ENCODE results near the gene CCDC27.
A peak's percentile ranks its signal among the peaks of the same experiment; 100 is the strongest.

CCDC27 gene

DNA sequence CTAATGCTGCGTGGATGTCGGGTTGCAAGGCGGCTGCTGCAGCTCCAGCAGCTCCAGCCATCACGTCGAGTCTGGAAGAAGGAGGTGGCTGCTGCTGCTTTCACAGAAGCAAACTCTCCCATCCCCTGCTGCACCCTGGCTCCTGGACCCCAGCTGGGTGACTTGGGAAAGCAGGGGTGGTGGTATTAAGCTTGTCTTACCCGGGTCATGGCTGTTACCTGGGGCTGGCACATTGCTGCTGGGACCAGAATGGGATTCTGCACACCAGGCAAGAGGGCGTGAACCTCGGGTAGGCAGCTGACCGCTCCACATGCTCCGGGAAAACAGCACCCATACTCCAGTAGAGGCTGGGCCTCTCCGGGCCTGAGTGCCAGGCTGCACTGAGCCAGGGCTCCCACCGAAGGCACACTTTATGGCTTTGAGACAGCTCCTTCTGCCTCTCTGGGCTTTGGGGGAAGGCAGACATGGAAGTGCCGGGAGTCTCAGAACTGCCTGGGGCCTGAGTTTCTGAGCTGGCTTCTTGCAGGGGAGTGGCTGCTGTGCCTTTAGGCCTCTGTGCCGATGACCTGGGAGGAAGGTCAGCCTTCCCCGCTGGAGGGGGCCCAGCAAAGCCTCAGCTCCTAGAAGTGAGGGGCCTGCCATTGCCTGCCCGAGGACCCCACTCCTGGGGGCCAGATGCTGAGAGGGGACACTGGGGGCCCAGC is 21.5 kb downstream of the CCDC27 start:
- DNase-seq (ENCODE audit: insufficient read length, low spot score), result no peak
- no peak for FAIRE-seq
- TF ChIP-seq POU2F2 (IDR thresholded peaks at IDR 0.05; ENCODE audit: low read depth, low read length) (no peak), SPI1 (IDR thresholded peaks at IDR 0.05; ENCODE audit: low read depth, low read length) (no peak), POLR2AphosphoS5 (IDR thresholded peaks at IDR 0.05; ENCODE audit: low read depth, low read length) (no peak), TAF1 (IDR thresholded peaks at IDR 0.05; ENCODE audit: low read depth, low read length) (no peak), POLR2A (IDR thresholded peaks at IDR 0.05; ENCODE audit: low read depth, low read length) (no peak), PAX5 (IDR thresholded peaks at IDR 0.05; ENCODE audit: insufficient read depth, low read length, severe bottlenecking) (no peak)

GRCh38 chr1:3774276-3774945 is 22.2 kb downstream of the CCDC27 start:
- FAIRE-seq (no peak), DNase-seq (ENCODE audit: insufficient read length, low spot score) (no peak)
- no peak for TF ChIP-seq POLR2AphosphoS5 (IDR thresholded peaks at IDR 0.05; ENCODE audit: low read depth, low read length)
- TF ChIP-seq POLR2A (IDR thresholded peaks at IDR 0.05; ENCODE audit: low read depth, low read length), result no peak
- TF ChIP-seq PAX5 (IDR thresholded peaks at IDR 0.05; ENCODE audit: insufficient read depth, low read length, severe bottlenecking), result no peak

- FAIRE-seq, result no peak
- TF ChIP-seq PAX5 (IDR thresholded peaks at IDR 0.05; ENCODE audit: insufficient read depth, low read length, severe bottlenecking), result no peak
- no peak for DNase-seq (ENCODE audit: insufficient read length, low spot score)
Measured at GRCh38 chr1:3774946-3775489, 22.8 kb downstream of the CCDC27 start.

GRCh38 chr1:3775490-3776230 is 23.4 kb downstream of the CCDC27 start:
- FAIRE-seq (peak; percentile 92), DNase-seq (ENCODE audit: insufficient read length, low spot score) (peak; percentile 86)
- TF ChIP-seq TAF1 (IDR thresholded peaks at IDR 0.05; ENCODE audit: low read depth, low read length) (no peak), PAX5 (IDR thresholded peaks at IDR 0.05; ENCODE audit: insufficient read depth, low read length, severe bottlenecking) (no peak), POLR2AphosphoS5 (IDR thresholded peaks at IDR 0.05; ENCODE audit: low read depth, low read length) (no peak), POU2F2 (IDR thresholded peaks at IDR 0.05; ENCODE audit: low read depth, low read length) (no peak), POLR2A (IDR thresholded peaks at IDR 0.05; ENCODE audit: low read depth, low read length) (no peak), SPI1 (IDR thresholded peaks at IDR 0.05; ENCODE audit: low read depth, low read length) (no peak)

- FAIRE-seq (no peak), DNase-seq (ENCODE audit: insufficient read length, low spot score) (no peak)
- TF ChIP-seq SPI1 (IDR thresholded peaks at IDR 0.05; ENCODE audit: low read depth, low read length), result no peak
- no peak for TF ChIP-seq POLR2AphosphoS5 (IDR thresholded peaks at IDR 0.05; ENCODE audit: low read depth, low read length)
- no peak for TF ChIP-seq POU2F2 (IDR thresholded peaks at IDR 0.05; ENCODE audit: low read depth, low read length)
- TF ChIP-seq TAF1 (IDR thresholded peaks at IDR 0.05; ENCODE audit: low read depth, low read length), result no peak
- no peak for TF ChIP-seq POLR2A (IDR thresholded peaks at IDR 0.05; ENCODE audit: low read depth, low read length)
- no peak for TF ChIP-seq PAX5 (IDR thresholded peaks at IDR 0.05; ENCODE audit: insufficient read depth, low read length, severe bottlenecking)
Measured at GRCh38 chr1:3776231-3776961, 24.1 kb downstream of the CCDC27 start.

DNA sequence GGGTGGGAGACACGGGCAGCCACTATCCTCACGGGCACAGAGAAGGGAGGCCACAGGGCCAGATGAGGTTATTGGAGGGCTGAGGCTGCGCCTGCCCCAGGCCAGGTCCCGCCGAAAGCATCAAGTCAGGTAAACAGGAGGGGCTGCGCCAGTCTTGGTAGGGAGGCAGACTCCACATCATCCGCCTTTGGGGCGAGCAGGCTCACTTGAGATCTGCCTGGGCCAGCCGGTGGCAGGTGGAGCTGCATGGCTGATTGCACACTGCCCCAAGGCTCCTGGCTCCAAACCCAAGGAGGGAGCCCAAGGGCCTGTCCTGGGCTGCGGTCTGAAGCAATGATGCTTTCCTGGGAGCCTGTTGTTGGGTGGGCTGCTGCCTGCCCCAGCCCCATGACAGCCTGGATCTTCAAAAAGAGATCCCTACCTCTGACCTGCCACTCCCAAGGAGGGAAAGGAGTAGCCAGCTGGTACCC is 24.9 kb downstream of the CCDC27 start:
- no peak for DNase-seq (ENCODE audit: insufficient read length, low spot score)
- FAIRE-seq, result no peak
- TF ChIP-seq SPI1 (IDR thresholded peaks at IDR 0.05; ENCODE audit: low read depth, low read length) (no peak), PAX5 (IDR thresholded peaks at IDR 0.05; ENCODE audit: insufficient read depth, low read length, severe bottlenecking) (no peak), TAF1 (IDR thresholded peaks at IDR 0.05; ENCODE audit: low read depth, low read length) (no peak), POU2F2 (IDR thresholded peaks at IDR 0.05; ENCODE audit: low read depth, low read length) (no peak), POLR2A (IDR thresholded peaks at IDR 0.05; ENCODE audit: low read depth, low read length) (no peak), POLR2AphosphoS5 (IDR thresholded peaks at IDR 0.05; ENCODE audit: low read depth, low read length) (no peak)

DNA sequence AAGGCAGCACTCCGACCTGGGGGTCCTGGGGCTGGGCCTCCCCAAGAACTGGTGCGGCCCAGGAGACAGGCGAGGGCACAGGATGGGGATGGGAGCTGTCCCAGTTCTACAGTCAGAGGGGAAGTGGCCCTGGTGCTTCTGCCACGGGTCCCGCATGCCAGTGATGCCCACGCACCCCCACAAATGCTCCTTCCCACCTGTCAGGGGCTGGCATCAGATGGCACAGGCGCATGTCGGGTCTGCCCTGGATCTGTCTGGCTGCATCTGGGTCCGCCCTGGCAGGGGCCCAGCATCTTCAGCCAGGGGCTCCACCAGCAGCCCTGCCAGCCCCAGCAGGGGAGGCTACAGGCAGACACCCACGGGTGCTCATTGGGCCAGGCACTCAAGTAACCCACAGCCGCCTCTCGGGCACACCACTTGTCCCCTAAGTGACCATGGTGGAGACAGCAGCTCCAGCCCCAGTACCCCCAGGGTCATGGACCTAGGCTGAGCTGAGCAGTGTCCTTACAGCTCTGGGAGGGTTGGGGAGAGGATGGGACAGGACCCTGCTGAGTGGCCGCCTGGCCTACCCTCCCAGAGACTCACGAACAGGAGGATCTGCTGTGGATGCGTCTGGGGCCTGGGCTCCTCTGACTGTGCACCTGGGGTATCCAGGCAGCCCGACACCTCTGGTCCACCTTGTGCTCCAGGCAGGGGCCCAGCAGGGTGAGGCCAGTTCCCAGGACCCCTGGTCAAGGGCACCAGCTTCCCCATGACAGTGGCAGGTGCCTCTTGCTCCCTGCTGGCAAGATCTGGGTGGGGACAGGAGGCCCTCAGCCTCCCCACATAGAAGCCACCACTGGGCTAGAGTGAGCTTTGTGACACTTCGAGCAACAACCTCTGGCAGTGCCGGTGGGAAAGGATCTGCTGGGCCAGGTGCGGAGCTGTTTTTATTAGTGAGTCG is 25.7 kb downstream of the CCDC27 start:
- TF ChIP-seq PAX5 (IDR thresholded peaks at IDR 0.05; ENCODE audit: insufficient read depth, low read length, severe bottlenecking), result no peak
- no peak for TF ChIP-seq POU2F2 (IDR thresholded peaks at IDR 0.05; ENCODE audit: low read depth, low read length)
- no peak for TF ChIP-seq POLR2AphosphoS5 (IDR thresholded peaks at IDR 0.05; ENCODE audit: low read depth, low read length)
- TF ChIP-seq POLR2A (IDR thresholded peaks at IDR 0.05; ENCODE audit: low read depth, low read length), result no peak
- no peak for TF ChIP-seq SPI1 (IDR thresholded peaks at IDR 0.05; ENCODE audit: low read depth, low read length)
- no peak for TF ChIP-seq TAF1 (IDR thresholded peaks at IDR 0.05; ENCODE audit: low read depth, low read length)
- FAIRE-seq (no peak), DNase-seq (ENCODE audit: insufficient read length, low spot score) (no peak)

DNA sequence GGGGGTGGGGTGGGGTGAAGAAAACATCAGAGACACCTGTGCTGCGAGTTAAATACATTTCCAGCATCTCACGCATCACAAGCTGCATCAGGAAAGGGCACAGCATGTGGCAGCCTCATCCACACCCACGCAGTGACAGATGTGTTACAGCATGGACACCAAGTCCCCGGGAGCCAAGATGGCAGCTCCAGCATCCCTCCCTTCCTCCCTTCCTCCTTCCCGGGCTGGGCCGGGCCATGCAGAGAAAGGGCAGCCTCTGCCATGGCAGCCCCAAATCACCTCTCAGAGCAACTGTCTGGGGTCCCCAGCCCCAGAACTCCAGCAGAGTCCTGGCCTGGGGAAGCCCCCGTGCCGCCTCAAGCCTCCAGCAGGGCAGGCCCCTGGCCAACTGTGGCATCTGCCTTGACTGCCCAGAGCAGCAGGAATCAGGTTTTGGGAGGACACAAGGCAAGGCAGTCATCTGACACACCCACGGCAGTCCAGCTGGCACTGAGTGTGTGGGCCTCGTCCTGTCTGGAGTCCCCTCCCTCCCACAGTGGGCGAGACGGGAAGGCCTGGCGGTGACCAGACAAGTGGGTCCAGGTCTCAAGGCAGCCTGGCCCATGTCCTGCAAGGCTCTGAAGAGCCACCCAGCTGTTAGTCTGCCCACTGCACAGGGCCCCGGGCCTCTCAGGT is 26.5 kb downstream of the CCDC27 start:
- TF ChIP-seq POLR2AphosphoS5 (IDR thresholded peaks at IDR 0.05; ENCODE audit: low read depth, low read length), result peak; percentile 43; the same call in 1 of the 2 replicates
- TF ChIP-seq TAF1 (IDR thresholded peaks at IDR 0.05; ENCODE audit: low read depth, low read length), result no peak
- peak; percentile 24; the same call in 1 of the 2 replicates for TF ChIP-seq POLR2A (IDR thresholded peaks at IDR 0.05; ENCODE audit: low read depth, low read length)
- DNase-seq (ENCODE audit: insufficient read length, low spot score) (no peak), FAIRE-seq (no peak)

Data from GM12891 (cell line).